NCI-H146 (cell line): Measurements from ENCODE around the gene DSG2.

Experiments
- DNase-seq: peaks from one replicate; lab custom pipeline; 2025; lab: John Stamatoyannopoulos, UW

The DSG2 gene

DNA sequence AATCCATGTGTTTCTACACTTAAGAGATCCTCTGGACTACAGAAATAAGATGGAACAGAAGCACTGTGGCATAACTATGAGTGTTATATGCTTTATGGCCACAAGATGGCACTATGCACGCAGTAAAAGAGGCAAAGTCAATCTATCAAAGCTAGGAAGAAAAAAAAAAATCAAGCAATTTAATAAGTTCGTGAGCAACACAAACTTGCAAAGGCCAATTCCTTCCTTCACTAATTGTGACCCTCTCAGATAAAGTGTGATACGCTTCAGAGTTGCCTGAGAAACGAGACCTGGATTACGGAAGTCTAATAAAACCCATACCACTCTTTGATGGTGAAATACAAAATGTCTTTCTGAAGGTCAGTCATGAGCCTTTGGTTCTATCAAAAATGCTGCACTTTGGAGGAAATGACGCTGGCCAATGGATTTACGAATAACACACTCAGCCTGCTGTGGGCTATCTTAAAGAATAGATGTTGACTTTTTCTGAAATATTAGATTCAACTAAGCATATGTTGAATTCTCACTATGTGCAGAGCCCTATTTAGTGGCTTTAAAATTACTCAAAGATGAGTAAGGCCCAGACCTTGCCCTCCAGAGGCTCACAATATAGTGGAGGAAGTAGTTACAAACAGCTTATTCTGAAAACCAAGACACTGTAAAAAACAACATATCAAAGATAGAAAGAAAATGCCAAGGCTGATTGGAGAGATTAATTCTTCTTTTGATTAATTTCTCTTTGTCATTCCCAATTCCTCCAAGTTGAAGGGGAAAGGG is 58.2 kb downstream of the DSG2 start:
- peak; percentile 58 for DNase-seq

- no peak for DNase-seq
Observed at GRCh38 chr18:31557446-31557845, 59.5 kb downstream of the DSG2 start.

DNA sequence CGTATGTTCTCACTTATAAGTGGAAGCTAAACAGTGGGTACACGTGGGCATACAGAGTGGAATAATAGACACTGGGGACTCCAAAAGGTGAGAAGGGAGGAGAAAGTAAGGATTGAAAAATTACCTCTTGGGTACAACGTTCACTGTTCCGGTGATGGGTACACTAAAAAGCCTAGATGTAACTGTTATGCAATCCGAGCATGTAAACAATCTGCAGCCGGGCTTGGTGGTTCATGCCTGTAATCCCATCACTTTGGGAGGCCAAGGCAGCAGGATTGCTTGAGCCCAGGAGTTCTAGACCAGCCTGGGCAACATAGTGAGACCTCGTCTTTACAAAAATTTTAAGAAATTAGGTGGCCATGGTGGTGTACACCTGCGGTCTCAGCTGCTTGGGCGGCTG is 60.6 kb downstream of the DSG2 start:
- no peak for DNase-seq

- no peak for DNase-seq
Observed at GRCh38 chr18:31562726-31563125, 64.7 kb downstream of the DSG2 start.

GRCh38 chr18:31563778-31564177 is 65.8 kb downstream of the DSG2 start:
- no peak for DNase-seq

DNA sequence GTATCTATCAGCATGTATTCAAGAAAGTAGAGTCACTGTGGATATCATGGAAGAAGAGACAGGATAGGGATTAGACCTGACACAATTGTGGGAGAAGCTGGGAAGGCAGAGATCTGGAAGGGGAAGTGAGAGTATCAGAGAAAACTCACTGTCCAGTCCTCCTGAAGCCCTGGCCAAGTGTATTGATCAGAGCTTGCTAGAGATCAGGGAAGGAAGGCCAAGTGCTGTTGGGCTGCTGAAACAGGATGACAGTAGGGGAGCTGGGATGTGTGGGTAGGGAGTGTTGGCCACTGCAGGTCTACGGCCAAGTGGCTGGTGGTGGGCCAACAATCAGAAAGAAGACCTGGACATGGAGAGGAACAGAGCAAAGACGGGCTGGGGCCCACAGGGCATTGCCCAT is 67.4 kb downstream of the DSG2 start:
- DNase-seq = no peak

GRCh38 chr18:31565782-31566512 is 68.0 kb downstream of the DSG2 start:
- no peak for DNase-seq

GRCh38 chr18:31566576-31567306 is 68.8 kb downstream of the DSG2 start:
- no peak for DNase-seq

GRCh38 chr18:31572368-31572767 is 74.4 kb downstream of the DSG2 start:
- no peak for DNase-seq

GRCh38 chr18:31573051-31573450 is 75.1 kb downstream of the DSG2 start:
- no peak for DNase-seq

GRCh38 chr18:31574359-31574758 is 76.4 kb downstream of the DSG2 start:
- DNase-seq = no peak

DNA sequence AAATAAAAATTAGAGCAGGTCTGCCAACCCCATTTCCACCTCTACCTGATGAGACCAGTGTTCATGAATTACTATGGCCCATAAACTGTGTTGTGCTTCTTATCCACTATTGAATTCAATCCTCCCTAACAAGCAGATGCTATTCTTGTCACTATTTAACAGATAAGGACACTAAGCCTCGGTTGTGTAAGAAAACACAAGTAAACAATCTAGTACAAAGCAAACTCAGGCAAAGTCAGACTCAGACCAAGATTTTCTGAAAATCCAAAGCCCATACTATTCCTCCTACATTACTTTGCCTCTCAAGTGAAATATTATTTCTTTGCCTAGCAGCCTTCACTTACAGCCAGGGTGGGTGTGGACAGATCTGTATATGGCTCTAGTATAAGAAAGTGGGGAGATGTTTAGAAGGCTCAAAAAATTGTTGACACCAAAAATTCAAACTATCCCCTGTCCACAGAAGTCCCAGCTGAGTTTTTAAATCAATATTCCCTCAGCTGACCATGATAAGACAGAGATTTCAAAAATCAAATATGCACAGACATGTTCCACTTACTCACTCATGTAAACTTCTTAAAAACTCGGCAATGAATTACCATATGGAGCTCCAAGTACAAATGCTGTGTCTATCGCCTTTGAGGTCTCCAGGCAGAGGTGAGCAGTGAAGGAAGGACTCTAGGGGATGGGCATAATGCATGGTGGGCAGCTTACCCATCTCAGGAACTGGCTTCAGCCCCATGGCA is 77.7 kb downstream of the DSG2 start:
- no peak for DNase-seq

DNA sequence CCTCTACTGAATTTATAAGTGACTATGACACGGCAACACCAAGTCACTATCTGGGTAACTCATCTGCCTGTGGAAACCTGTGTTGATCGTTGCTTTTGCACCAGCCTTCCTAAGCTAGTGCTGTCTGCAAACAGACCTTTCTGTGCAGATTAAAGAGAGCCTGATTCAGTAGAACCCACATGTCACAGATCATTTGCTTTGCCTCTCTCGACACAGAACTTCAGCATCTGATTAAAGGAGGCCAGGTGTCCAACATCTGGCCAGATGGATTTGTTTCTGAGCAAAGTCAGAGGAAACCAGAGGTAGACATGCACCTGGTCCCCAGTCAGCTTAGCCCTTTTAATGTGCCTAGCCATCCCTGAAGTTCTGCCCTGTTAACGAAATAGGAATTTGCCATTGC is 78.7 kb downstream of the DSG2 start:
- DNase-seq = no peak

DNA sequence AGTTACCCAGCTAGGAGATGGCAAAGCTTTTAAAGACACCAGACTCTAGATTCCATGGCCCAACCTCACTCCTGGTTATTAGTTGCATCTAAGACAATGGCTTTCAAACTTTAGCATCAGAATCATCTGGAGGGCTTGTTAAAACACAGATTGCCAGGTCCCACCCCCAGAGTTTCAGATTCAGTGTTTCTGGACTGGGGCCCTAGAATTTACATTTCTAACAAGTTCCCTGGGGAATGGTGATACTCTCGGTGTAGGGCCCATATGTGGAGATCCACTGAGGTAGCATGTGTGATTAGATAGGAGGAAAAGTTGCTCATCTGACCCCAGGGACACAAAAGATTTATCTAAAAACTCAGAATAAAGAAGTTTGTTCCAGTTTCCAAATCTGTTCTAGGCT is 79.2 kb downstream of the DSG2 start:
- DNase-seq = no peak

- DNase-seq = no peak
Observed at GRCh38 chr18:31578126-31578525, 80.1 kb downstream of the DSG2 start.

DNA sequence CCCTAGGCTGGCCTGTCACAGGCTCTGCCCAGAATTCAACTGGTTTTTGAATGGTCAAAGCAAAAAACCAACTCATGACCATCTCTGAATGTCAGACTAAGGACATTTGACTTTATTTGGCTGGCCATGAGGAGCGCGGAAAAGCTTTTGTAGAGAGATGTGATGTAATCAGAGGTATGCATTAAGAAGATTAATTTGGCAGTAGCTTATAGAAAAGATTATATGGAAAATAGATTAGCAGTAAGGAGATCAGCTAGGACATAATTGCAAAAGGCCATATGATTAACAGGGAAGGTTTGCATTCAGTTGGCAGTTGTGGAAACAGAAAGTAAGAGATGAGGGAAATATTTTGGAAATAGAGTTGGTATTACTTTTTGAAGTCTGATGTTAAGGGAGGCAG is 81.4 kb downstream of the DSG2 start:
- no peak for DNase-seq

- DNase-seq = no peak
Observed at GRCh38 chr18:31581498-31582197, 83.7 kb downstream of the DSG2 start.

GRCh38 chr18:31583185-31583854 is 85.3 kb downstream of the DSG2 start:
- DNase-seq = no peak

DNA sequence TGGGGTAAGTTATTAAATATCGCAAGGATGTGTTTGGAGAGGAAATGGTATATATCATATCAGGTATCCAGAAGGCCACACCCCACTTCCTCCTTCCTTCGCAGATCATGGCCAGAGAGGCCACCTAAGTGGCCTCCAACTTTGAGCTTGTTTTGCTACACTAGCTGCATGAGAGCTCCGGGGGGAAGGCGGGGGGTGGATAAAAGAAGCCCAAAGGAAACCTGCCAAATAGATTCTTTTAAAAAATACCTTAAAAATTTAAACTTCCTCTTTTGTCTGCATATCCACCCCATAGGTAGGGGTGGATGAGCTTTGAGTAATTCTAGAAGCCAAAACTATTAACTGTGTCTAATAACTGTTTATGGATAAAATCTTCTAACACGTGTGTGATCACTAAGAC is 88.0 kb downstream of the DSG2 start:
- no peak for DNase-seq

DNA sequence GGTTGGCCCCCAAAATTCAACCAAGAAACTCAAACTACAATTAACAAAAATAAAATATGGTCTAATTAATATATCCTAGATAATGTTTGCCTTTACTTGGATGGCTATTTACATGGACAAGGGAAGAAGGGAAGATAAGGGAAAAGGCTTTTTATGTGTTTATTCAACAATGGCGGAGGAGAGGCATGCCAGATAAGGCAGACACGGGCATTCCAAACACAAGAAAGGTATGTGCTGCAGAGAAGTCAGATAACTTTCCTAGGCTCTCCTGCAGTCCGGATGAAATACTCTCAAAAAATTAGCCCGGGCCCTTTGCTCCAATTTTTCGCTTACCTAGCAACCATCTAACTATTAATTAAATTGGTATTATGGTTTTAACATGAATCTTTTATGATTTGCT is 88.6 kb downstream of the DSG2 start:
- DNase-seq = no peak

- no peak for DNase-seq
Observed at GRCh38 chr18:31587529-31587928, 89.6 kb downstream of the DSG2 start.
